Measurements from ENCODE around the gene NTM.

NTM gene

DNA sequence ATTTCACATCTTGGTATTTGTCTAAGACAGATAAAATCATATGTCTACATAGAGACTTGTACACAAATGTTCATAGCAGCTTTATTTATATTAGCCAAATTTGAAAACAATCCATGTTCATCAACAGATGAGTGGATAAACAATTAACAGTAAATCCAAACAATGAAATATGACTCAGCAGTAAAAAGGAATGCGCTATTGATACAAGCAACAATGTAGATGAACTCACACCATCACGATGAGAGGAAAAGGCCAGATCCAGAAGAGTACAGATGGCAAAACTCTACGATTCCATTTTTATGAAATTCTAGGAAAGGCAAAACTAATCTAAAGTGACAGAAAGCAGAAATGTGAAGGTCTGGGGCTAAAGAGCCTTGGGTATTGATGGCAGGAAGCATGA lies 384.3 kb downstream of the NTM start:
- H3K23ac ChIP-seq (ENCODE audit: low read depth, low read length, poor library complexity) = no peak overlapping the region
- H3K9me3 ChIP-seq (replicated peaks in 1 of 2; ENCODE audit: control insufficient read depth in 2 of 2, insufficient read depth in 1 of 2, low read depth in 1 of 2, low read length in 2 of 2) = no peaks in the 10 kb centered on the region
- H3K79me1 ChIP-seq (ENCODE audit: low read depth, low read length) = no peaks in the 10 kb centered on the region
- H3K4me3 ChIP-seq (ENCODE audit: low read length in 2 of 2) = no peak overlapping the region
- H3K4me1 ChIP-seq (ENCODE audit: control insufficient read depth in 2 of 2, insufficient read depth in 1 of 2, low read depth in 1 of 2, low read length in 2 of 2) = no peaks in the 10 kb centered on the region
- no peak overlapping the region for H2BK5ac ChIP-seq (ENCODE audit: low read length)
- H2BK12ac ChIP-seq (ENCODE audit: low read length) = no peak overlapping the region
- H2BK120ac ChIP-seq (ENCODE audit: low read depth, low read length) = no peak overlapping the region
- no peak for DNase-seq (ENCODE audit: low spot score)
- H3K14ac ChIP-seq (ENCODE audit: low read length) = no peak overlapping the region
- no peak overlapping the region for H3K27ac ChIP-seq (replicated peaks; ENCODE audit: low read length)
- no peak overlapping the region for H3K4me2 ChIP-seq (ENCODE audit: insufficient read depth, low read length, poor library complexity, severe bottlenecking)
- no peak overlapping the region for H2AK5ac ChIP-seq (ENCODE audit: low read depth, low read length)
- no peak overlapping the region for H4K8ac ChIP-seq (ENCODE audit: low read depth, low read length)
- no peak overlapping the region for H2BK15ac ChIP-seq (ENCODE audit: low read length)
- H3K18ac ChIP-seq (ENCODE audit: low read length) = no peak overlapping the region
- no CpG with 5 or more reads among the region's 3 CpGs for WGBS, 2 donors (ENCODE audit: extremely low coverage in 2 of 2, insufficient read length in 2 of 2, insufficient replicate concordance in 1 of 2)
- H3K4ac ChIP-seq (ENCODE audit: low read length) = no peak overlapping the region
- no peak overlapping the region for H2AFZ ChIP-seq (ENCODE audit: low read length)
- H3K9ac ChIP-seq (ENCODE audit: low read depth, low read length, poor library complexity) = no peak overlapping the region
- H3K27me3 ChIP-seq (ENCODE audit: control insufficient read depth in 3 of 3, insufficient read depth in 3 of 3, low read depth in 1 of 3, low read length in 3 of 3) = no peaks in the 10 kb centered on the region
- H3K36me3 ChIP-seq (replicated peaks in 1 of 2; ENCODE audit: control insufficient read depth in 2 of 2, insufficient read depth in 2 of 2, low read length in 2 of 2) = no peaks in the 10 kb centered on the region
- no peak overlapping the region for H4K91ac ChIP-seq (ENCODE audit: low read depth, low read length, poor library complexity)

DNA sequence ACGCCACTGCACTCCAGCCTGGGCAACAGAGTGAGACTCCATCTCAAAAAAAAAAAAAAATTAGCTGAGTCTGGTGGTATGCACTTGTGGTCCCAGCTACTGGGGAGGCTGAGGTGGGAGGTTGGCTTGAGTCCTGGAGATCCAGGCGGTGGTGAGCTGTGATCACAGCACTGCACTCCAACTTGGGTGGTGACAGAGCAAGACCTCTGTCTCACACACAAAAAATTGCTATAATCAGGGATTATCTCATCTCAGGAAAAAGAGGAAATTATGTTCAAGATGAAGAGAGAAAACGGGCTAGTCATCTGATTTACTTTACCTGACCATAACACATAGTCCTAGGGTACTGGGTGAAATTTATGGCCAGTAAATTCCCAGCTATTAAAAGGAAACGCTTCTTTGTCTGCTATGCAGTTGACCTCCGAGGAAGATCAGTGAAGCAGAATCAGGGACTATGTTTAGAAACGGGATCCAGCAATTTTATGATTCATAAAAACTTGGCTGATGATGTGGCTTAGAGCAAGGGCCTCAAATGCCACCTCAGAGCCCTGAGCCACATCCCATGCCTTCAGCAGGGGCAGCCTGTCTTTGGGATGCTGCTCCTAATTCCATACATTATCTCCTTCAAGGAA lies 386.2 kb downstream of the NTM start:
- Histone ChIP-seq H4K91ac (ENCODE audit: low read depth, low read length, poor library complexity) (no peak overlapping the region), H2BK120ac (ENCODE audit: low read depth, low read length) (no peak overlapping the region), H3K27ac (replicated peaks; ENCODE audit: low read length) (no peak overlapping the region), H3K18ac (ENCODE audit: low read length) (no peak overlapping the region), H3K14ac (ENCODE audit: low read length) (no peak overlapping the region), H3K79me1 (ENCODE audit: low read depth, low read length) (no peaks in the 10 kb centered on the region), H2AFZ (ENCODE audit: low read length) (no peak overlapping the region), H4K8ac (ENCODE audit: low read depth, low read length) (no peak overlapping the region), H2BK5ac (ENCODE audit: low read length) (no peak overlapping the region), H3K4me1 (ENCODE audit: control insufficient read depth in 2 of 2, insufficient read depth in 1 of 2, low read depth in 1 of 2, low read length in 2 of 2) (peaks cover 0 to 2% of the 10 kb centered on the region in 2 donors), H2BK15ac (ENCODE audit: low read length) (no peak overlapping the region), H3K27me3 (ENCODE audit: control insufficient read depth in 3 of 3, insufficient read depth in 3 of 3, low read depth in 1 of 3, low read length in 3 of 3) (no peaks in the 10 kb centered on the region), H3K23ac (ENCODE audit: low read depth, low read length, poor library complexity) (no peak overlapping the region), H3K4me3 (ENCODE audit: low read length in 2 of 2) (no peak overlapping the region), H2AK5ac (ENCODE audit: low read depth, low read length) (no peak overlapping the region), H3K9ac (ENCODE audit: low read depth, low read length, poor library complexity) (no peak overlapping the region), H2BK12ac (ENCODE audit: low read length) (no peak overlapping the region), H3K36me3 (replicated peaks in 1 of 2; ENCODE audit: control insufficient read depth in 2 of 2, insufficient read depth in 2 of 2, low read length in 2 of 2) (no peaks in the 10 kb centered on the region), H3K9me3 (replicated peaks in 1 of 2; ENCODE audit: control insufficient read depth in 2 of 2, insufficient read depth in 1 of 2, low read depth in 1 of 2, low read length in 2 of 2) (no peaks in the 10 kb centered on the region), H3K4me2 (ENCODE audit: insufficient read depth, low read length, poor library complexity, severe bottlenecking) (no peak overlapping the region), H3K4ac (ENCODE audit: low read length) (no peak overlapping the region)
- DNase-seq (ENCODE audit: low spot score) = no peak
- WGBS, 2 donors (ENCODE audit: extremely low coverage in 2 of 2, insufficient read length in 2 of 2, insufficient replicate concordance in 1 of 2) = no CpG with 5 or more reads among the region's 6 CpGs

DNA sequence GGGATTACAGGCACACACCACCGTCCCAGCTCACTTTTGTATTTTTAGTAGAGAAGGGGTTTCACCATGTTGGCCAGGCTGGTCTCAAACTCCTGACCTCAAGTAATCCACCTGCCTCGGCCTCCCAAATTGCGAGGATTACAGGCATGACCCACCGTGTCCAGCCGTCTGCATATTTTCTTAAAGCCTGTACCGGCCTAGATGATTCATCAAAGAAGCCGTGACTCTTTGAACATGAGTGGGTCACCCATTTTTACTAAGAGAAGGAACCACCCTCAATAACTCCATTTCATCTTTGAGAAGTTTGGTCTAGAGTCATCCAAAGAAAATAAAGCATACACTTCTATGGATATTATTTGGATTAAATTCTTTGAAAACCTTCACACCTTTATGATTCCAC lies 388.3 kb downstream of the NTM start:
- no peak overlapping the region for H3K27ac ChIP-seq (replicated peaks; ENCODE audit: low read length)

DNA sequence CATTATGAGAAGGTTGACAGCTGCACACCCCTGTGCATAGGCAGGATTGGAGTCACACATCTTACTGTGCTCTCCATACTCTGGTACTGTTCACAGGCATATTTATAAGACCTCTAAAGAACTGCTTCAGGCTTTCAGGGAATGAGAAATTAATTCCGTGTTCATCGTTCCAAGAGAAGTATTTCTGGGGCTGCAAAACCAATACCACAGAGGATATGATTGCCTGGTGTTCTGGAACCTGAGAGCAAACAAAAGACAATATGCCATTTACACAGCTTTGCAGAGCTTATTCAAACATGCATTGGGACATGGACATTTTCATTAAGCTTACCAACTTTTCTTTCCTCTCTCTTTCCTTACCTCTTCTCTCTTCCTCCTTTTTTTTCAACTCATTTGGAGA lies 388.7 kb downstream of the NTM start:
- Histone ChIP-seq H3K18ac (ENCODE audit: low read length) (no peak overlapping the region), H3K14ac (ENCODE audit: low read length) (no peak overlapping the region), H3K27ac (replicated peaks; ENCODE audit: low read length) (no peak overlapping the region), H2AFZ (ENCODE audit: low read length) (no peak overlapping the region), H3K4me2 (ENCODE audit: insufficient read depth, low read length, poor library complexity, severe bottlenecking) (no peak overlapping the region), H3K27me3 (ENCODE audit: control insufficient read depth in 3 of 3, insufficient read depth in 3 of 3, low read depth in 1 of 3, low read length in 3 of 3) (no peaks in the 10 kb centered on the region), H3K9me3 (replicated peaks in 1 of 2; ENCODE audit: control insufficient read depth in 2 of 2, insufficient read depth in 1 of 2, low read depth in 1 of 2, low read length in 2 of 2) (no peaks in the 10 kb centered on the region), H3K4ac (ENCODE audit: low read length) (no peak overlapping the region), H2AK5ac (ENCODE audit: low read depth, low read length) (no peak overlapping the region), H2BK5ac (ENCODE audit: low read length) (no peak overlapping the region), H3K23ac (ENCODE audit: low read depth, low read length, poor library complexity) (no peak overlapping the region), H3K36me3 (replicated peaks in 1 of 2; ENCODE audit: control insufficient read depth in 2 of 2, insufficient read depth in 2 of 2, low read length in 2 of 2) (no peaks in the 10 kb centered on the region), H2BK12ac (ENCODE audit: low read length) (no peak overlapping the region), H4K91ac (ENCODE audit: low read depth, low read length, poor library complexity) (no peak overlapping the region), H2BK15ac (ENCODE audit: low read length) (no peak overlapping the region), H3K4me3 (ENCODE audit: low read length in 2 of 2) (no peak overlapping the region), H3K79me1 (ENCODE audit: low read depth, low read length) (no peaks in the 10 kb centered on the region), H3K9ac (ENCODE audit: low read depth, low read length, poor library complexity) (no peak overlapping the region), H3K4me1 (ENCODE audit: control insufficient read depth in 2 of 2, insufficient read depth in 1 of 2, low read depth in 1 of 2, low read length in 2 of 2) (peaks cover 0 to 2% of the 10 kb centered on the region in 2 donors), H2BK120ac (ENCODE audit: low read depth, low read length) (no peak overlapping the region), H4K8ac (ENCODE audit: low read depth, low read length) (no peak overlapping the region)
- no peak for DNase-seq (ENCODE audit: low spot score)
- no CpG with 5 or more reads among the region's 2 CpGs for WGBS, 2 donors (ENCODE audit: extremely low coverage in 2 of 2, insufficient read length in 2 of 2, insufficient replicate concordance in 1 of 2)

More for the DNA sequence above, 388.3 kb downstream of the NTM start:
- Histone ChIP-seq H3K36me3 (replicated peaks in 1 of 2; ENCODE audit: control insufficient read depth in 2 of 2, insufficient read depth in 2 of 2, low read length in 2 of 2) (no peaks in the 10 kb centered on the region), H2BK15ac (ENCODE audit: low read length) (no peak overlapping the region), H2BK5ac (ENCODE audit: low read length) (no peak overlapping the region), H3K4me3 (ENCODE audit: low read length in 2 of 2) (no peak overlapping the region), H3K4me1 (ENCODE audit: control insufficient read depth in 2 of 2, insufficient read depth in 1 of 2, low read depth in 1 of 2, low read length in 2 of 2) (peaks cover 0 to 2% of the 10 kb centered on the region in 2 donors), H3K4ac (ENCODE audit: low read length) (no peak overlapping the region), H2AFZ (ENCODE audit: low read length) (no peak overlapping the region), H3K79me1 (ENCODE audit: low read depth, low read length) (no peaks in the 10 kb centered on the region), H4K8ac (ENCODE audit: low read depth, low read length) (no peak overlapping the region), H3K27me3 (ENCODE audit: control insufficient read depth in 3 of 3, insufficient read depth in 3 of 3, low read depth in 1 of 3, low read length in 3 of 3) (no peaks in the 10 kb centered on the region), H3K4me2 (ENCODE audit: insufficient read depth, low read length, poor library complexity, severe bottlenecking) (no peak overlapping the region), H2BK12ac (ENCODE audit: low read length) (no peak overlapping the region), H2AK5ac (ENCODE audit: low read depth, low read length) (no peak overlapping the region), H3K23ac (ENCODE audit: low read depth, low read length, poor library complexity) (no peak overlapping the region), H3K14ac (ENCODE audit: low read length) (no peak overlapping the region), H4K91ac (ENCODE audit: low read depth, low read length, poor library complexity) (no peak overlapping the region), H2BK120ac (ENCODE audit: low read depth, low read length) (no peak overlapping the region), H3K9ac (ENCODE audit: low read depth, low read length, poor library complexity) (no peak overlapping the region), H3K9me3 (replicated peaks in 1 of 2; ENCODE audit: control insufficient read depth in 2 of 2, insufficient read depth in 1 of 2, low read depth in 1 of 2, low read length in 2 of 2) (no peaks in the 10 kb centered on the region), H3K18ac (ENCODE audit: low read length) (no peak overlapping the region)
- no CpG with 5 or more reads among the region's 7 CpGs for WGBS, 2 donors (ENCODE audit: extremely low coverage in 2 of 2, insufficient read length in 2 of 2, insufficient replicate concordance in 1 of 2)
- no peak for DNase-seq (ENCODE audit: low spot score)

Measured in neuronal stem cell (in vitro differentiated cells).